HPDE6-E6E7 (cell line): ENCODE results near the gene SPRED2.
"Not testable (repeated sequence)": the region's sequence is repeated elsewhere in the genome, so short reads cannot be mapped to it uniquely, and the experiment has no call there.

Experiments used
- DNase-seq: peaks from one replicate; pipeline ENCODE4 v3.0.0; 2011; ENCODE audit warnings: missing footprints; ENCODE audit errors: extremely low spot score

Gene SPRED2

GRCh38 chr2:65343386-65343785 lies 89.0 kb downstream of the SPRED2 start:
- DNase-seq, result no peak

DNA sequence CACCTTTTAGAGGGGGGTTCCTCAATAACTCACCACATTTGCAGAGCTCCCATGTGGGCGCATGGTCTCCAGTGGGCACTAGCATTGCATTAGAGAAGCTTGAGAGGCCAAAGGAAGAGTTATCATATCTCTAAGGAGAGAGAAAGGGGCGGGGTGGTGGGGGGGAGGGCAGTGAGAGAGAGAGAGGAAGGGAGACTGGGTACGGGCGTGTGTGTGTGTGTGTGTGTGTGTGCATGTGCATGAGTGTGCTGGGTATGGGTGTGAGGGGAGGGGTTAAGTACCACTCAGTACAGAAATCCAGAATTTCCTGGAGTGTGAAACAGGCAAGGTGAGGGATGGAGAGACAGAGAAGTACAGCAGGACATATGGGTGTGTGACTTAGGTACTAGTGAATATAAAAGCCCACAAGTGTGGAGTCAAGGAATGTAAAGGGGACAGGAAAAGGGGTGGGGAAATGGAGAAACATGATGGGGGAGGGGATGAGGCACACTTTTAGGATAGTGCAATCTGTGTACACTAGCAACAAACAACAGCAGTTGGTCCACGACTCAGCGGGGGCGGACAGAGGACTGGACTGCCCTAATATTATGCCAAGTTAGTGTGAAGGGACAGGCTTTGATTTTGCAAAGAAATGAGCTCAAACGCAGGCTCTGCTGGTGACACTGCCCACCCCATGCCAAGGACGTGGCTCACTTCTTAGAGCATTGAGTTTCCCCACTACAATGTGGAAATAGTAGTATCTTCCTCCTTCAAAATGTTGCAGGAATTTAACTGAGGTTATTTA lies 91.3 kb downstream of the SPRED2 start:
- no peak for DNase-seq

GRCh38 chr2:65339648-65340047 lies 92.8 kb downstream of the SPRED2 start:
- DNase-seq, result no peak

GRCh38 chr2:65338830-65339495 lies 93.4 kb downstream of the SPRED2 start:
- not testable (repeated sequence) for DNase-seq

GRCh38 chr2:65337915-65338314 lies 94.5 kb downstream of the SPRED2 start:
- not testable (repeated sequence) for DNase-seq

- no peak for DNase-seq
Observed at GRCh38 chr2:65334714-65335113, 97.7 kb downstream of the SPRED2 start.

GRCh38 chr2:65331336-65332025 lies 100.9 kb downstream of the SPRED2 start:
- no peak for DNase-seq

- DNase-seq, result no peak
Observed at GRCh38 chr2:65329525-65329924, 102.9 kb downstream of the SPRED2 start.

- DNase-seq, result no peak
Observed at GRCh38 chr2:65326276-65326675, 106.1 kb downstream of the SPRED2 start.

- DNase-seq, result no peak
Observed at GRCh38 chr2:65325066-65325465, 107.3 kb downstream of the SPRED2 start.

GRCh38 chr2:65320946-65321345 lies 111.5 kb downstream of the SPRED2 start:
- DNase-seq, result no peak

DNA sequence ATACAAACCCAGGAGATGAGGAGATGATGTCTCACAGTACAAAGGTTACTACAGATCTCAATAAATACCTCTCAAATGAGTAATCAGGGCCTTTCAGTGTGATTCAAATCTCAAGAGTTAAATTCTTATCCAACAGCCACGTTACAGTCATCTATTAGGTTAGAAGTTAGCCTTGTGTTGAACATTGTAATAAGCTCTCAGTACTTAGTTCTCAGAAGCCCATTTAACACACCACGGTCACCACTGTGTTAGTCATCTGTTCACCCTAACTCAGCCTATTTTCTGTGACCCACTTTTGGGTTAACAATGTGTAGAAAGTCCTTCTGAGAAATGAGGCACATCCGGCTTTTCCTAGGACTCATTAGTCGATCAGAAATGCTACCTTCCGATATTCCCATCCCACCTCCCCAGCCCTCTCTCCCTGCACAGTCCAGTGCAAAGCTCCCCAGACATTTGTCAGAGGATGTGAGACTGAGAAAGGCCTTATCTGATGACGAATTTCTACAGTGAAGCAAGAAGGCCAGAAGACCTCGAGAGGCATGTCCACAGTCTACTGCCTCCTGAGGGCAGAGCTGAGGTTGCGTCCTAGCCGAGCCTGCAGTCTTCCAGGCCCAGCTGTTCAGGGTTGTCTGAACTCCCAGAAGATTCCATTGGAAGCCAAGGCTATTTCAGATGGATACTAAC lies 112.2 kb downstream of the SPRED2 start:
- peak; percentile 66 for DNase-seq

- DNase-seq, result no peak
Observed at GRCh38 chr2:65319674-65320041, 112.7 kb downstream of the SPRED2 start.

DNA sequence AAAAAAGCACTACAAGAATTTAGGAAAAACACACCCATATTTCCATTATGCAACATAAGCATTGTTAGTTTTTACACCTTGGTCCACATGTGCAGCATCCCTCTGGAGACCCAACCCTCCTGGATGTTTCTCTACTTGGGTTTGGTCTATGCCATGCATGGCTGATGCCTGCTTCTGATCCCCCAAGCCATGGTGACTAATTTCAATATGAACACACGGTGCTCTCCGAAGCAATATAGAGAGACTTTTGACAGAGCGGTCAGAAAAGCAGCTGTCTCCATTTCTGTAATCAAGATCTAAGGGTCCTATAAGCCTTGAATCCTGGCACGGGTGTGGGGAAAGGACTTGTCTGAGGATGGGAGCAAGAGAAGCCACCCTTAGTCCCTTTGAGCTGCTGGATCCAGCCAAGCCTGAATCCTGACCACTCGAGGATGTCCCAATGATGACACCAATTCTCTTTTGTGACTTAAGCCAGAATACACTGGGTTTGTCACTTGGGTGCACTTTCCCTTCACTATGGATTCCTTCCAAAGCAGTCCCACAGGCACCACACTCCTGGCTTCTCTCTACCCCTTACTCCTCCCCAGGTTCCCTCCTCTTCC lies 113.2 kb downstream of the SPRED2 start:
- no peak for DNase-seq

GRCh38 chr2:65317841-65318240 lies 114.6 kb downstream of the SPRED2 start:
- DNase-seq, result no peak

DNA sequence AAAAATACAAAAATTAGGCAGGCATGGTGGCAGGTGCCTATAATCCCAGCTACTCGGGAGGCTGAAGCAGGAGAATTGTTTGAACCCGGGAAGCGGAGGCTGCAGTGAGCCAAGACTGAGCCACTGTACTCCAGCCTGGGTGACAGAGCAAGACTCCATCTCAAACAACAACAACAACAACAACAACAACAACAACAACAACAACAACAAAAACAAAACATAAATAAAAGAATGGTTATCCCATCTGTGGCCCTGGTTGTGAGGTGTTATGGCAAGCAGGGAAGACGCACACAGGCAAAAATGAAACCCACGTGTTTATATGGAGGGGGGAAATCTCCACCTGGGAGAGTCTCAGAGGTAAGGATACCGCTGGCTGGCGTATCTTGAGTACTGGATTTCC lies 115.0 kb downstream of the SPRED2 start:
- DNase-seq, result not testable (repeated sequence)

DNA sequence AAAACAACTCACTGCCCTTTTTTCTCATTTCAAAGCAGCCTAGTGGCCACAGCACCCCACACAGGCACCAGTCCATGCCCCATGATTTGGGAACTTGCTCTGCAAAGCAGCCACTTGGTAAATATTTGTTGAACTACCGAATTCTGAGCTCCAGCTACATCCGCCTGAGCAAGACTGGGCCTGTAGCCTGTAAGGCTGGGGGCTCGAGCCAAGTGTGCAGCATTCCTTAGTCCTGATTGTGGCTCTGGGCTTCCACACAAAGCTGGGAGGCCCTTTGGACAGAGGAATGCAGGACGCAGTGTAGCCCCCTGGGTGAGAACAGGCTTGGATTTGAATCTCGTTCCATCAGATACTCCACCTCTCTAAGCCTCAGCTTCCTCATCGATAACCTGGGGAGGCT lies 116.3 kb downstream of the SPRED2 start:
- DNase-seq, result peak; percentile 78

- no peak for DNase-seq
Observed at GRCh38 chr2:65314801-65315441, 117.5 kb downstream of the SPRED2 start.

GRCh38 chr2:65313954-65314256 lies 118.5 kb downstream of the SPRED2 start:
- no peak for DNase-seq

- DNase-seq, result no peak
Observed at GRCh38 chr2:65313126-65313953, 119.1 kb downstream of the SPRED2 start.

DNA sequence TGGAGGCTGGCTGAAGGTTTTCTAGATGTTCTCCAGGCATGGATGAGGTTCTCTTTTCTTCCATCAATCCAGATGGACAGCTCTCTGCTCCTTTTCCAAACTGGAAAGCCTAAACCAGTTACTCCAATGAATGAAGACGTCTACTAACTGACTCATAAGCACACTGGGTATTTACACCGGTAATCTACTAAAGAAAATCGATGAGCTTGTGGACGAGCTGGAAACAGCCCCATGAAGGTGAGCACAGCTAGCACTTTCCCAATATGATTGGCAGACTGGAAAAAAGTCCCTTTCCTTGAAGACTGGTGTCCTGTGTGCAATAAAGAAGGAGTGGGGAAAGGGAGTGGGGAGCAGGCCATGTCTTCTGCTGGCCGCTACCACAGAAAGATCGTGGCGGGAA lies 120.8 kb downstream of the SPRED2 start:
- no peak for DNase-seq
